Measurements from ENCODE around the gene ORC4.
"Not testable (repeated sequence)": the region's sequence is repeated elsewhere in the genome, so short reads cannot be mapped to it uniquely, and the experiment has no call there.

The ORC4 gene

DNA sequence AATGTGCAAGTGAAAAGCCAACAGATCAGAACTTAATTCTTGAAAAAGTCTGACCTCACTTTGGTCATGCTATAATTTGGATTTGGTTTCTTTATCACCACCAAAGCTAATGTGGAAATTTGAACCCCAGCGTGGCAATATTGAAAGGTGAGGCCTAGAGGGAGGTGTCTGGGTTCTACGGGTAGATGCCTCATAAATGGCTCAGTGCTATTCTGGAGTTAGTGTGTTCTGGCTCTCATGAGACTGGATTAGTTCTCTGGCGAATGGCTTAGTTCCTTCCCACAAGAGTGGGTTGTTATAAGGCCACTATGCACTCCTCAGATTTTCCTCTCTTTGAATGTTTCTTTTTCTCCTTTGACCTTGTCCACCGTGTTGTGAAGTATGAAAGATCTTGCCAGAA, 22.3 kb downstream of the ORC4 start:
- Mint-ChIP-seq H3K27ac (no peak overlapping the region), H3K36me3 (ENCODE audit: low read depth) (peaks cover 45% of the 10 kb centered on the region), H3K27me3 (no peaks in the 10 kb centered on the region), H3K4me1 (ENCODE audit: low read depth) (peaks cover 26% of the 10 kb centered on the region), H3K4me3 (no peak overlapping the region), H3K9me3 (peaks cover 17% of the 10 kb centered on the region)

DNA sequence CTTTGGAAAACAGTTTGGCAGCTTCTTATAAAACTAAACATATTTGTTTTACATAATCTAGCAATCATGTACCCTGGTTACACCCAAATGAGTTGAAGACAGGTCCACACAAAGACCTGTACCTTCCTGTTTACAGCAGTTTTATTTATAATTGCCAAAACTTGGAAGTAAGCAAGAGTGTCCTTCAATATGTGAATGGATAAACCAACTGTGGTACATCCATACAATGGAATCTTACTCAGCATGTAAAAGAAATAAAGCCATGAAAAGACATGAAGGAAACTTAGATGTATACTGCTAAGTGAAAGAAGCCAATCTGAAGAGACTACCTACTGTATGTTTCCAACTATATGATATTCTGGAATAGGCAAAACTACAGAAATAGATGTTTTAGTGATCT, 23.7 kb downstream of the ORC4 start:
- peaks cover 6% of the 10 kb centered on the region for H3K9me3 Mint-ChIP-seq
- H3K4me1 Mint-ChIP-seq (ENCODE audit: low read depth): peaks cover 36% of the 10 kb centered on the region
- peaks cover 31% of the 10 kb centered on the region for H3K36me3 Mint-ChIP-seq (ENCODE audit: low read depth)
- H3K27me3 Mint-ChIP-seq: no peaks in the 10 kb centered on the region
- H3K4me3 Mint-ChIP-seq: no peak overlapping the region
- H3K27ac Mint-ChIP-seq: no peak overlapping the region

DNA sequence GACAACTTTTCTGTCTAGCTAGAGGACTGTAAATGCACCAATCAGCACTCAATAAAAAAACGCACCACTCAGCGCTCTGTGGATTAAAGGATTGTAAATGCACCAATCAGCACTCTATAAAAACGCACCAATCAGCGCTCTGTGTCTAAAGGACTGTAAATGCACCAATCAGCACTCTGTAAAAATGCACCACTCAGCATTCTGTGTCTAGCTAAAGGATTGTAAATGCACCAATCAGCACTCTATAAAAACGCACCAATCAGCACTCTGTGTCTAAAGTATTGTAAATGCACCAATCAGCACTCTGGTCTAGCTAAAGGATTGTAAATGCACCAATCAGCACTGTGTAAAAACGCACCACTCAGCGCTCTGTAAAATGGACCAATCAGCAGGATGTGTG, 25.6 kb downstream of the ORC4 start:
- H3K4me1 Mint-ChIP-seq (ENCODE audit: low read depth): peaks cover 25% of the 10 kb centered on the region
- H3K27me3 Mint-ChIP-seq, H3K4me3 Mint-ChIP-seq, H3K27ac Mint-ChIP-seq, H3K9me3 Mint-ChIP-seq: not testable (repeated sequence)
- H3K36me3 Mint-ChIP-seq (ENCODE audit: low read depth): peaks cover 28% of the 10 kb centered on the region

DNA sequence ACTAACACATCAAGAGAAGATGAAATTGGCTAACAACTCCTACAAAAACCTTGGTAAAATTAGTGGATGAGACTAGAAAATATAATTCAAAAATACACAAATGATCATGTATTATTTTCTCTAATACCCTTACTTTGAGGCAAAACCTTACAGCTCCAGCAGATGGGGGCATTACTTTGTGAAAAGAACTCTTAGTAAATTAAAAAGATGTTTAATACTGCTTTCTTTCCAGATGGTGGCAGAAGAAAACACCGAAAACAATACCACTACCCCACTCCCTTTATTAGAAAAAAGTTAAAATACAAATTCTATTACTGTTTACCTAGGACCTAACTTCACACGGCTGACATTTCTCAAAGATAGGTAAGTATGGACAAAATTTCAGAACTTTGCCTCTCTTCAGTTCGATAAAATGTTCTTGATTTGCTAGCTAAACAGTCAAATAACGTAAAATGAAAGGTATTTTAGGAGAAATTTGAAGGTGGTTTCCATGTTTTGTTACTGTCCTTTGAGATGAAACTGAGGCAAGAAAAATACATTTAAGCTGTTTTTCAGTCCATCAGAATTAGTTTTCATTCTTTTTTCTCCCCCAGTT, 30.6 kb downstream of the ORC4 start:
- no peak overlapping the region for H3K27ac Mint-ChIP-seq

DNA sequence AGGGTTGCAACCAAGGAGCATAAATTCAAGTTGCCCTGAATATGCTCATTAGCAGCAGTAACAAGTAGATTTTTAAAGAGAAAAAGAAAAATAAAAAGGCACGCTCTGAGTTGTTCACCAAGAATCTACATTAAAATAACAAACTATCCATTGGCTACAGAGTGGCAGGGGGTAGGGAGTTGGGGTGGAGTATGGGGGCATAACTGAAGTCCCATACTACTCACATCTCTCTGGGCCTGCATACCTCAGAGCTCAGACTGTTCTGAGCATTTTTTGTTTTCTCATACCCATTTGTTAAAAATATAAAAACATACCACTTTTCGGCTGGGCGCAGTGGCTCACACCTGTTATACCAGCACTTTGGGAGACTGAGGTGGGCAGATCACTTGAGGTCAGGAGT, 31.4 kb downstream of the ORC4 start:
- Mint-ChIP-seq H3K36me3 (ENCODE audit: low read depth) (peaks cover 2% of the 10 kb centered on the region), H3K4me1 (ENCODE audit: low read depth) (peaks cover 23% of the 10 kb centered on the region), H3K9me3 (no peaks in the 10 kb centered on the region), H3K27me3 (no peaks in the 10 kb centered on the region), H3K4me3 (no peak overlapping the region), H3K27ac (no peak overlapping the region)

More for the DNA sequence above, 30.6 kb downstream of the ORC4 start:
- no peak overlapping the region for H3K4me3 Mint-ChIP-seq
- peaks cover 19% of the 10 kb centered on the region for H3K4me1 Mint-ChIP-seq (ENCODE audit: low read depth)
- H3K27me3 Mint-ChIP-seq: no peaks in the 10 kb centered on the region
- peaks cover 7% of the 10 kb centered on the region for H3K36me3 Mint-ChIP-seq (ENCODE audit: low read depth)
- H3K9me3 Mint-ChIP-seq: no peaks in the 10 kb centered on the region

DNA sequence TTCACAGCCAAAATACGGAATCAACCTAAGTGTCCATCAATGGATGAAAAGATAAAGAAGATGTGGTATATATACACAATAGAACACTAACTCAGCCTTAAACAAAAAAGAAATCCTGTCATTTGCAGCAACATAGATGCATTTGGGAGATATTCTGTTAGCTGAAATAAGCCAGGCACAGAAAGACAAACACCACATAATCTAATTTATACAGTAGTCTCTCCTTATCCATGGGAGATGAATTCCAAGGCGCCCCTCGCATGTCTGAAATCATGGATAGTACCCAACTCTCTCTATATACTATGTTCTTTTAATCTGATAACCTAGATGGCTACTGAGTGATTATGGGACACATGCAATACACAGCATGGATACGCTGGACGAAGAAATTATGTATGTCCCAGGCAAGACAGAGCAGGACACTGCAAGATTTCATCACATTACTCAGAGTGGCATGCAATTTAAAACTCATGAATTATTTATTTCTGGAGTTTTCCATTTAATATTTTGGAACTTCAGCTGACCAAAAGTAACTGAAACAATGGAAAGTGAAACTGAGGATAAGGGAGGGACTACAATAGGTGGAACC, 39.5 kb downstream of the ORC4 start:
- H3K4me3 Mint-ChIP-seq: no peak overlapping the region
- no peak overlapping the region for H3K27ac Mint-ChIP-seq
- peaks cover 42% of the 10 kb centered on the region for H3K4me1 Mint-ChIP-seq (ENCODE audit: low read depth)

DNA sequence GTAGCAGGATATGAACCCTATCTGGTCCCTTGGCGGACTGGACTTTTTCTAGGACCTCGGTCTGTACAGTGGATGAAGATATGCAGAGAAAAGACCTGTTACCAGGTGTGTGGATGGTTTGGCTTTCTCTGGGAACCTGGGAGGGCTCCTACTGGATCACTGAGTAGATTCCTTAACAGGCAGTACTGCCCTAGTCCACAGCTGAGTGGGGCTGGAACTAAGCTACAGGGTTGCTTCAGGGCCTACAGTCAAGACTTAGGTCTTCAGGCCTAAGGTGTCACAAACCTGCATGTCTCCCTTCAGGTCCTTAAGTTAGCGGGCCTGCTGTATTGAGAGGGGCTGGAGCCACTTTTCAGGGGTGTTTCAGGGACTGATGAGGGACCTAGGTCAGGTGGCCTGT, 42.9 kb downstream of the ORC4 start:
- H3K36me3 Mint-ChIP-seq (ENCODE audit: low read depth): peaks cover 44% of the 10 kb centered on the region
- H3K4me1 Mint-ChIP-seq (ENCODE audit: low read depth): peaks cover 22% of the 10 kb centered on the region
- no peak overlapping the region for H3K27ac Mint-ChIP-seq

More for the DNA sequence above, 39.5 kb downstream of the ORC4 start:
- peaks cover 5% of the 10 kb centered on the region for H3K9me3 Mint-ChIP-seq
- H3K27me3 Mint-ChIP-seq: no peaks in the 10 kb centered on the region
- peaks cover 33% of the 10 kb centered on the region for H3K36me3 Mint-ChIP-seq (ENCODE audit: low read depth)

DNA sequence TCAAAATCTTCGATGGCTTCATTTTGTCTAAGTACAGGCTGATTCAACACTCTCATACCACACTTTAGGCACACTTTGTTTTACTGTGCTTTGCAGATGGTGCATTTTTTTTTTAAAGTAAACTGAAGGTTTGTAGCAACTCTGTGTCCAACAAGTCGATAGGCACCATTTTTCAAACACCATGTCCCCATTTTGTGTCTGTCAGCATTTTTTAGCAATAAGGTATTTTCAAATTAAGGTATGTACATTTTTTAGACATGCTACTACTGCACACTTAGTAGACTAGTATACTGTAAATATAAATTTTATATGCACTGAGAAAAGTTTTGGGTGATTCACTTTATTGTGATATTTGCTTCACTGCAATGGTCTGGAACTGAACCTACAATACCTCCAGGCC, 44.4 kb downstream of the ORC4 start:
- Mint-ChIP-seq H3K9me3 (peaks cover 5% of the 10 kb centered on the region), H3K36me3 (ENCODE audit: low read depth) (peaks cover 52% of the 10 kb centered on the region), H3K27ac (no peak overlapping the region), H3K4me1 (ENCODE audit: low read depth) (peaks cover 14% of the 10 kb centered on the region), H3K4me3 (no peak overlapping the region), H3K27me3 (no peaks in the 10 kb centered on the region)

More for the DNA sequence above, 42.9 kb downstream of the ORC4 start:
- peaks cover 5% of the 10 kb centered on the region for H3K9me3 Mint-ChIP-seq
- no peak overlapping the region for H3K4me3 Mint-ChIP-seq
- no peaks in the 10 kb centered on the region for H3K27me3 Mint-ChIP-seq

DNA sequence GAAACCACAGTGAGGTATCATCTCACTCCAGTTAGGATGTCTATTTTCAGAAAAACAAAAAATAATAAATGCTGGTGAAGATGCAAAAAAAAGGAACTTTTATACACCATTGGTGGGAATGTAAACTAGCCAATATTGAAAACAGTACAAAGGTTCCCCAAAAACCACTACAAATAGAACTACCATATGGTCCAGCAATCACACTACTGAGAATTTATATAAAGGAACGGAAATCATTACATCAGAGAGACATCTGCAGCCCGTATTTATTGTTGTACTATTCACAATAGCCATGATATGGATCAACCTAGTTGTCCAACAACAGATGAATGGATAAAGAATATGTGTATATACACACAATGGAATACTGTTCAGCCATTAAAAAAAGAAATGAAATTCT, 52.0 kb downstream of the ORC4 start:
- H3K9me3 Mint-ChIP-seq: peaks cover 37% of the 10 kb centered on the region
- H3K4me1 Mint-ChIP-seq (ENCODE audit: low read depth): peaks cover 8% of the 10 kb centered on the region
- no peak overlapping the region for H3K4me3 Mint-ChIP-seq
- no peaks in the 10 kb centered on the region for H3K27me3 Mint-ChIP-seq
- H3K36me3 Mint-ChIP-seq (ENCODE audit: low read depth): peaks cover 86% of the 10 kb centered on the region
- no peak overlapping the region for H3K27ac Mint-ChIP-seq

DNA sequence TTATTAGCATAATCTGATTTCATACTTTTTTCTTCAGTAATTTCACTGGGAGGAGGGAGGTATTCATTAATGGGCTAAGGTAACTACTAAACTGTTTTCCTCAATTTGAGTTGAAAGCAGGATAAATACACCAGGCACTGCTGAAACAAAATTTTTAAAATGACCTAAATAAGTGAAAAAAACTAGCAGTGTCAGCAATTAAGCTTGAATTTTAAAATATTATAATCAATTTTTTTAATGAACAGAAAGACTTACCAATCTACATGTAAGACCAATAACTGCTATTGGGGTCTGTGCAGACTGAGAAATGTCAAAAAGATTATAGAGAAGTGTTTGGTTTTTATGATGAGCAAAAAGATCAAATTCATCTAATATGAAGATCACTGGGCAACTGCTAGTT, 68.4 kb downstream of the ORC4 start:
- Mint-ChIP-seq H3K9me3 (no peaks in the 10 kb centered on the region), H3K4me1 (ENCODE audit: low read depth) (no peaks in the 10 kb centered on the region), H3K36me3 (ENCODE audit: low read depth) (peaks cover 39% of the 10 kb centered on the region)

DNA sequence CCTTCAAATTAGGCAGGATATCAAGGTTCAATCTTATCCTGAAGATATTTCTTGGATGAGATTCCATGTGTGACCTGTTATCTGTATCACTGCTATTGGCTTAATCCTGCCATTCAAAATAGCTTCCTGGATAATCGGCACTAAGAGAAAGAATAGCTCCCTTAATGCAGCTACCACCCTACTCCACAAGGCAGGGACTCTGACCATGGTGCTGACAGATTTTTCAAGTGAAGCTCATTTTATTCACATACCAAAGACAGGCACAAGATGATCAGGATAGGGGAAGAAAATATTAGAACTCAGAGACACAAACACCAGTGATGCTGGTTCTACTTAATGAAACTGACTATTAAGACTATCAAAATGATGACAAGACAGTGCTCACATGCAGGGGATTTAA, 74.9 kb downstream of the ORC4 start:
- no peak overlapping the region for H3K4me3 Mint-ChIP-seq
- peaks cover 23% of the 10 kb centered on the region for H3K36me3 Mint-ChIP-seq (ENCODE audit: low read depth)
- no peaks in the 10 kb centered on the region for H3K27me3 Mint-ChIP-seq
- no peaks in the 10 kb centered on the region for H3K4me1 Mint-ChIP-seq (ENCODE audit: low read depth)
- no peak overlapping the region for H3K27ac Mint-ChIP-seq
- H3K9me3 Mint-ChIP-seq: no peaks in the 10 kb centered on the region

More for the DNA sequence above, 68.4 kb downstream of the ORC4 start:
- Mint-ChIP-seq H3K4me3 (no peak overlapping the region), H3K27me3 (no peaks in the 10 kb centered on the region), H3K27ac (no peak overlapping the region)

DNA sequence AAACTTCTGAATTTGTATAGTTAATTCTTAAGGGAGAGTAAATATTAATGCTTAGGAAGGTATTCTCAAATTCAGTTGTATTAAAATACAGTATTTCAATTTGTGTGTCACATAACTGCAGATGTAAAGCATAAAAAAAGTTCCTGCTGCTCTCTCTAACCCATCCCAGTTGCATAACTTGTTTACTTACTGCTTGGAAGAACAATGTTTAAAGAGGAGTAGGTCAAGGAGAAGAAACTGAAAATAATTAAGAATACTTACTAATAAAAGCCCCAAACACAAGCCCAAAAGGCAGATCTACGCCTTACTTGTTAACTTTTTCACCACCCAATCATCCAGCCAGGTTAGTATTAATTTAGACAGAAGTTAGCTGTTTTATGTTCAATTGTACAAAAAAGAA, 81.2 kb downstream of the ORC4 start:
- no peaks in the 10 kb centered on the region for H3K4me1 Mint-ChIP-seq (ENCODE audit: low read depth)

DNA sequence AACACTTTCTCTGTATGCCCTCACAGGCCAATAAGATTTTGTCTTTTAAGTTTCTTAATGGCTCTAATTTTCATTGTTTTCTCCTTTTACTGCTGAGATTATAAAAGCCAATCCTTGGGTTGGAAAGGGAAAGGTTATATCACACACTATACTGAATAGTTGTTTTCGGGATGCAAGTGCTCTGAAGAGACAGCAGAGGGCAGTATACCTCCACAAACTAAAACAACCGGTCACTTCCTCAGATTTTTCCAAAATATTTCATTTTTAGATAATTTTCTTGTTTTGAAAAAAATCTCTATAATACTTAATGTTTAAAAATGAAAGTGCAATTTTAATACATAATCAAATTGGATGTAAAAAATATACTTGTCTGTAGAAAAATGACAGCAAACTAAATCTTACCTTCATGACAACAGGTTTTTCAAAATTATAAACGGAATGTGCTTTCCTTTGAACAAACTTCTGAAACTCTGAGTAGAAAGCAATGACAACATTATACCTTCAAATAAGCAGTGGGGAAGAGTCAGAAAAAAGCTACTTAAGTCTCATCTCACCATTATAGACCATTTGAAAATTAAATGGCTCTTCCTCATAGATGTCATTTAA, 82.7 kb downstream of the ORC4 start:
- Mint-ChIP-seq H3K27ac (no peak overlapping the region), H3K4me1 (ENCODE audit: low read depth) (no peaks in the 10 kb centered on the region), H3K27me3 (no peaks in the 10 kb centered on the region), H3K9me3 (no peaks in the 10 kb centered on the region), H3K4me3 (no peak overlapping the region), H3K36me3 (ENCODE audit: low read depth) (peaks cover 43% of the 10 kb centered on the region)

More for the DNA sequence above, 81.2 kb downstream of the ORC4 start:
- Mint-ChIP-seq H3K4me3 (no peak overlapping the region), H3K36me3 (ENCODE audit: low read depth) (peaks cover 33% of the 10 kb centered on the region), H3K9me3 (no peaks in the 10 kb centered on the region), H3K27ac (no peak overlapping the region), H3K27me3 (no peaks in the 10 kb centered on the region)

DNA sequence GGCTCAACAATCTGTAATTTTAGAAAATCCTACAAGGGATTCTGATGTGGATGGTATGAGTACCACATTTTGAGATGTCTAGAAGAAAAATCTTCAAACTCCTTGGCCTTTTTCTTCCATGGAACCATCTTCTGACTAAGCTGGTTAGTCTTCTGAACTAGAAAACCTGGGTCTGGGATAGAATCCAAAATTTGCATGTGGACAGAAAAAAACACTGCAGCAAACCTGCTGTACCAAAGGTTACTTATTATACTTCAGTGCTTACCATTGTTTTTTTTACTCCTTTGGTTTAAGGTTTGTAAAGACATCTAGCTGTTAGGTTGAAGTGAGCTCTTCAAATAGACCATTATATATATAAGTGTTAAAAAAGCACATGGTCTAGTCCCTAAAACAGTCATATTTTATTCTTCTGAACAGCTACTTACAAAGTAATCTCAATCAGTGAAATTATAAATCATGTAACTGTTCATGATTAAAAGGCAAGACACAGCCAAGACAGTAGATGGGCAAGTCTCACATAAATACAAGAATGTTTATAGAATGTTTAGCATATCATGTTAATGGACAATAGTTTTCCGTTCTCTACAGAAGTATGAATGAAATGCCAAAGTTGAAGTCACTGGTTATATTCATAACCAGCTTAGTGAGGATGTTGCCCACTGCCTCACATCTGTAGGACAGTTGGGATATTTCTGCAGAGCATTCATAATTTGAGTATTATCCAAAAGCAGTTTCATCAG, 85.5 kb downstream of the ORC4 start:
- peaks cover 43% of the 10 kb centered on the region for H3K36me3 Mint-ChIP-seq (ENCODE audit: low read depth)
- no peak overlapping the region for H3K27ac Mint-ChIP-seq
- H3K4me1 Mint-ChIP-seq (ENCODE audit: low read depth): no peaks in the 10 kb centered on the region
- no peaks in the 10 kb centered on the region for H3K9me3 Mint-ChIP-seq
- no peak overlapping the region for H3K4me3 Mint-ChIP-seq
- no peaks in the 10 kb centered on the region for H3K27me3 Mint-ChIP-seq

DNA sequence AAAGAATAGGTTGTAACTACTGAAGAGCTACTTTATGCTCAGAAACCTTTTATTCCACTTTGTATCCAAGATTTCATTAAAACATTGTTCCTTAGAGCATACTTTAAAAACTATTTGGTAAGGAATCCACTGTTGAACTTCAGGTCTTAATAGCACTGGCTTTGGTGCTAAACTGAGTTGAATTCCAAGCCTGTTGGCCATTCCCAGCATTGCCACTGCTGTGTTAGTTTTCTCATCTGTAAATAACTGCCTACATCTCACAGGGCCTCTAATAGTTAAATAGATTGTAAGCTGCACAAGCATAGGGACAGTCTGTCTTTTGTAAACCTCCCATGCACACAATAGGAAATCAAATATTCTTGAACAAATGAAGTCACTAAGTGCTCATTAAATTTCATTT, 86.6 kb downstream of the ORC4 start:
- H3K4me1 Mint-ChIP-seq (ENCODE audit: low read depth): no peaks in the 10 kb centered on the region

More for the DNA sequence above, 86.6 kb downstream of the ORC4 start:
- H3K9me3 Mint-ChIP-seq: no peaks in the 10 kb centered on the region
- H3K36me3 Mint-ChIP-seq (ENCODE audit: low read depth): peaks cover 39% of the 10 kb centered on the region
- no peaks in the 10 kb centered on the region for H3K27me3 Mint-ChIP-seq
- H3K4me3 Mint-ChIP-seq: no peak overlapping the region
- H3K27ac Mint-ChIP-seq: no peak overlapping the region

All from stimulated activated naive CD8-positive, alpha-beta T cell treated with anti-CD3 and anti-CD28 coated beads, Interleukin-15, Interleukin-2, amounts not matched to agents 100 ng/mL and 50 ng/mL, for 24 hours (primary cell).